GM12873 (cell line): ENCODE results near the gene PCDHGA4.

ENCODE experiments used
- CTCF ChIP-seq: IDR thresholded peaks from 2 replicates; pipeline ENCODE4 v1.5.1; 2012; ENCODE audit warnings: low read depth, mild to moderate bottlenecking, moderate library complexity, low read length, control low read depth; ENCODE audit not compliant: insufficient read depth; ENCODE audit errors: missing control alignments

PCDHGA4 gene

GRCh38 chr5:141359790-141360426, 5.1 kb downstream of the PCDHGA4 start, which contains the start of gene PCDHGB2:
Gene PCDHGB2, plus strand, starts transcription at chr5:141359994. Its CDS starts 142 bp downstream, at chr5:141360136.
- TF ChIP-seq CTCF, result peak; percentile 27

GRCh38 chr5:141360685-141361084, 5.9 kb downstream of the PCDHGA4 start:
- TF ChIP-seq CTCF, result no peak

GRCh38 chr5:141362719-141363118, 7.9 kb downstream of the PCDHGA4 start:
- TF ChIP-seq CTCF, result no peak

GRCh38 chr5:141363952-141364660, 9.3 kb downstream of the PCDHGA4 start, which contains the start of gene PCDHGA5:
Gene PCDHGA5, plus strand, starts transcription at chr5:141364162. Its CDS starts 169 bp downstream, at chr5:141364331.
- no peak for TF ChIP-seq CTCF

- TF ChIP-seq CTCF, result no peak
These were observed 11.4 kb downstream of the PCDHGA4 start for GRCh38 chr5:141366016-141366896.

- peak; percentile 67 for TF ChIP-seq CTCF
These were observed 15.4 kb downstream of the PCDHGA4 start, which contains the start of gene PCDHGB3 for GRCh38 chr5:141369994-141370848. Gene PCDHGB3, plus strand, starts transcription at chr5:141370242. Its CDS starts 153 bp downstream, at chr5:141370395.
